Ovary (tissue), 3 donors: ENCODE data around the gene XPNPEP2.

Experiments
- EP300 ChIP-seq: sonication (generic); formaldehyde crosslinking; IDR thresholded peaks from one replicate; pipeline ENCODE4 v1.6.1; 2017; ENCODE audit warnings: antibody characterized with exemption
- POLR2A ChIP-seq: fragments of 450-650 bp; IDR thresholded peaks from one replicate; pipeline ENCODE4 v1.6.1; 2017; ENCODE audit warnings: antibody characterized with exemption, mild to moderate bottlenecking, moderate library complexity
- TF ChIP-seq, protein P1 (sequence below), 3 donors: fragments of 450-650 bp in 2 of 3; fragments of 200-600 bp in 1 of 3; IDR thresholded peaks; one replicate each; pipeline versions ENCODE4 v1.5.1 to v1.8.0; 2016 to 2022; ENCODE audit warnings: antibody characterized with exemption in 3 of 3, mild to moderate bottlenecking in 1 of 3
- donor health status: DM: no; HTN: no; CAD: no.

DNA sequence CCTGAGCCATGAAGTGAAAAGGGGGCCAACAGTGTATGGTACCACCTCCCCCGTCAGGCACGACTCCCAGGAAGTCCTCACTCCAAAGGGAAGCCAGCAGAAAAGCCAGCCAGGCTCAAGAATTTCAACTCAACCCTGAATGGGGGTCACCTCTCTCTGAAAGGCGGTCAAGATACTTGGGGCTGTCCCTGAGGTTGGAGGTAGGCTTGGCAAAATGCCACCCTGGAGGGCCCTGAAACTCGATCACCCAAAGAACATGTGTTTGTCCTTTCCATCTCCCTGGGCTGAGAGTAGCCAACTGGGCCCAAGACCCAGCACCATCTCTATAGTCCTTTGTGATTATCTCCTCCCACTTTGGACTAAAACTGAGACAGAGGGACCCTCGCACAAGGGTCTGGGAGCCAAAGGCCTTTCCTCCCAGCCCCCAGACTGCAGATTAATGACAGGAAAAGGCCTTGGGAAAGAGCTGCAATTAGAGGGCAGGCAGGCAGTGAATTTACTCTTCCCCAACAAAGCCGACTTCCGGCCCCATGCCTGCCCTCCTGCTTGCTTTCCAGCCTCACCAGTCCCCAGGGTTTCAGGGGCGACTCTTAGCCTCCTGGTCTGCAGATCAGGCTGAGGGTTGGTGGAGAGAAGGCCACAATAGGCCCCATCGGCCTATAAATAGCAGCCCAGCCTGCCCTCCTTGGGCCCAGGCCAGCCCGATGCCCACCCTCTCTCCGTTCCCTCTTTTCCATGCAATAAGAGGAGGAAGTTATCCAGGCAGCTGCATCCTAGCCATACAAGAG is 46.6 kb downstream of the XPNPEP2 start:
- TF ChIP-seq, protein P1, sequence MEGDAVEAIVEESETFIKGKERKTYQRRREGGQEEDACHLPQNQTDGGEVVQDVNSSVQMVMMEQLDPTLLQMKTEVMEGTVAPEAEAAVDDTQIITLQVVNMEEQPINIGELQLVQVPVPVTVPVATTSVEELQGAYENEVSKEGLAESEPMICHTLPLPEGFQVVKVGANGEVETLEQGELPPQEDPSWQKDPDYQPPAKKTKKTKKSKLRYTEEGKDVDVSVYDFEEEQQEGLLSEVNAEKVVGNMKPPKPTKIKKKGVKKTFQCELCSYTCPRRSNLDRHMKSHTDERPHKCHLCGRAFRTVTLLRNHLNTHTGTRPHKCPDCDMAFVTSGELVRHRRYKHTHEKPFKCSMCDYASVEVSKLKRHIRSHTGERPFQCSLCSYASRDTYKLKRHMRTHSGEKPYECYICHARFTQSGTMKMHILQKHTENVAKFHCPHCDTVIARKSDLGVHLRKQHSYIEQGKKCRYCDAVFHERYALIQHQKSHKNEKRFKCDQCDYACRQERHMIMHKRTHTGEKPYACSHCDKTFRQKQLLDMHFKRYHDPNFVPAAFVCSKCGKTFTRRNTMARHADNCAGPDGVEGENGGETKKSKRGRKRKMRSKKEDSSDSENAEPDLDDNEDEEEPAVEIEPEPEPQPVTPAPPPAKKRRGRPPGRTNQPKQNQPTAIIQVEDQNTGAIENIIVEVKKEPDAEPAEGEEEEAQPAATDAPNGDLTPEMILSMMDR (IDR thresholded peaks at IDR 0.05) = no peak
- no peak for TF ChIP-seq POLR2A
- TF ChIP-seq EP300 = no peak
